SK-N-SH treated with all-trans-retinoic acid at 6 μM for 48 hours (cell line): ENCODE data around the gene AHSP.

ENCODE experiments used
- ATAC-seq: fragments of 200-7000 bp; cut with Tn5 transposase; 3 replicates; pipeline ENCODE4 v1.9.1; 2020; ENCODE audit warnings: mild to moderate bottlenecking, moderate library complexity
- ARNTL ChIP-seq: fragments of 450-650 bp; formaldehyde crosslinking; IDR thresholded peaks from 2 replicates; pipeline ENCODE4 v1.5.0; 2020; ENCODE audit warnings: low read depth, mild to moderate bottlenecking, moderate library complexity, borderline replicate concordance
- BACH2 ChIP-seq: fragments of 250-450 bp; sonication (Bioruptor Pico); IDR thresholded peaks from 2 replicates; pipeline ENCODE4 v1.9.0; 2021; ENCODE audit warnings: mild to moderate bottlenecking, borderline replicate concordance
- CREB5 ChIP-seq: fragments of 250-450 bp; sonication (Bioruptor Pico); IDR thresholded peaks from 2 replicates; pipeline ENCODE4 v1.5.1; 2020; ENCODE audit warnings: low read depth, mild to moderate bottlenecking, moderate library complexity
- CSDC2 ChIP-seq: fragments of 250-450 bp; sonication (Bioruptor Pico); IDR thresholded peaks from 2 replicates; pipeline ENCODE4 v1.5.0; 2020; ENCODE audit warnings: mild to moderate bottlenecking, moderate library complexity
- ESRRG ChIP-seq: fragments of 250-450 bp; sonication (Bioruptor Pico); IDR thresholded peaks from 2 replicates; pipeline ENCODE4 v1.6.1; 2021; ENCODE audit warnings: mild to moderate bottlenecking
- GLIS3 ChIP-seq: fragments of 250-450 bp; sonication (Bioruptor Pico); IDR thresholded peaks from 2 replicates; pipeline ENCODE4 v1.5.0; 2020; ENCODE audit warnings: mild to moderate bottlenecking, moderate library complexity
- ISL1 ChIP-seq: fragments of 250-450 bp; sonication (Bioruptor Pico); IDR thresholded peaks from 2 replicates; pipeline ENCODE4 v2.1.2; 2022; ENCODE audit warnings: mild to moderate bottlenecking, moderate library complexity
- OSR1 ChIP-seq: fragments of 250-450 bp; sonication (Bioruptor Pico); IDR thresholded peaks from 2 replicates; pipeline ENCODE4 v1.8.0; 2022; ENCODE audit warnings: moderate library complexity, mild to moderate bottlenecking, inconsistent platforms
- PATZ1 ChIP-seq: fragments of 250-450 bp; sonication (Bioruptor Pico); IDR thresholded peaks from 2 replicates; pipeline ENCODE4 v1.8.0; 2020; ENCODE audit warnings: mild to moderate bottlenecking, moderate library complexity, borderline replicate concordance
- RARB ChIP-seq: fragments of 250-450 bp; sonication (Bioruptor Pico); IDR thresholded peaks from 2 replicates; pipeline ENCODE4 v1.8.0; 2021; ENCODE audit warnings: mild to moderate bottlenecking, moderate library complexity
- SNAI2 ChIP-seq: fragments of 250-450 bp; sonication (Bioruptor Pico); IDR thresholded peaks from 2 replicates; pipeline ENCODE4 v1.5.0; 2020; ENCODE audit warnings: mild to moderate bottlenecking, moderate library complexity
- TCF4 ChIP-seq: fragments of 250-450 bp; sonication (Bioruptor Pico); IDR thresholded peaks from 2 replicates; pipeline ENCODE4 v1.8.0; 2021; ENCODE audit warnings: mild to moderate bottlenecking, moderate library complexity, borderline replicate concordance
- TOX ChIP-seq: fragments of 250-450 bp; sonication (Bioruptor Pico); IDR thresholded peaks from 2 replicates; pipeline ENCODE4 v1.8.0; 2021; ENCODE audit warnings: mild to moderate bottlenecking, moderate library complexity, borderline replicate concordance
- ZC3H10 ChIP-seq: fragments of 250-450 bp; sonication (Bioruptor Pico); IDR thresholded peaks from 2 replicates; pipeline ENCODE4 v1.5.1; 2021; ENCODE audit warnings: mild to moderate bottlenecking, moderate library complexity
- ZFP3 ChIP-seq: fragments of 250-450 bp; sonication (Bioruptor Pico); IDR thresholded peaks from 2 replicates; pipeline ENCODE4 v1.5.0; 2020; ENCODE audit warnings: mild to moderate bottlenecking, moderate library complexity
- ZFP30 ChIP-seq: fragments of 450-650 bp; formaldehyde crosslinking; IDR thresholded peaks from 2 replicates; pipeline ENCODE4 v1.5.0; 2022; ENCODE audit warnings: mild to moderate bottlenecking, moderate library complexity
- ZNF565 ChIP-seq: fragments of 450-650 bp; formaldehyde crosslinking; conservative IDR thresholded peaks from 2 replicates; pipeline ENCODE4 v1.5.0; 2020; ENCODE audit warnings: low read depth, mild to moderate bottlenecking, moderate library complexity
- ZNF70 ChIP-seq: fragments of 450-650 bp; formaldehyde crosslinking; IDR thresholded peaks from 2 replicates; pipeline ENCODE4 v1.5.0; 2020; ENCODE audit warnings: mild to moderate bottlenecking, moderate library complexity
- ZNF8 ChIP-seq: fragments of 450-650 bp; formaldehyde crosslinking; IDR thresholded peaks from 2 replicates; pipeline ENCODE4 v1.5.0; 2020; ENCODE audit warnings: mild to moderate bottlenecking, moderate library complexity
- TF ChIP-seq, protein P1 (sequence below): fragments of 250-450 bp; sonication (Bioruptor Pico); IDR thresholded peaks from 2 replicates; pipeline ENCODE4 v1.5.1; 2021; ENCODE audit warnings: mild to moderate bottlenecking, moderate library complexity
- TF ChIP-seq, protein P2 (sequence below): fragments of 250-450 bp; sonication (Bioruptor Pico); IDR thresholded peaks from 2 replicates; pipeline ENCODE4 v1.8.0; 2021; ENCODE audit warnings: low read depth, mild to moderate bottlenecking, moderate library complexity, borderline replicate concordance
- TF ChIP-seq, protein P3 (sequence below): fragments of 250-450 bp; sonication (Bioruptor Pico); IDR thresholded peaks from 2 replicates; pipeline ENCODE4 v1.5.0; 2020; ENCODE audit warnings: mild to moderate bottlenecking, moderate library complexity

Gene AHSP

GRCh38 chr16:31513884-31514283 is 13.8 kb upstream of the AHSP start:
- no peak for TF ChIP-seq OSR1
- no peak for ATAC-seq

GRCh38 chr16:31517800-31518402 is 9.8 kb upstream of the AHSP start:
- ATAC-seq: no peak
- TF ChIP-seq, protein P1, sequence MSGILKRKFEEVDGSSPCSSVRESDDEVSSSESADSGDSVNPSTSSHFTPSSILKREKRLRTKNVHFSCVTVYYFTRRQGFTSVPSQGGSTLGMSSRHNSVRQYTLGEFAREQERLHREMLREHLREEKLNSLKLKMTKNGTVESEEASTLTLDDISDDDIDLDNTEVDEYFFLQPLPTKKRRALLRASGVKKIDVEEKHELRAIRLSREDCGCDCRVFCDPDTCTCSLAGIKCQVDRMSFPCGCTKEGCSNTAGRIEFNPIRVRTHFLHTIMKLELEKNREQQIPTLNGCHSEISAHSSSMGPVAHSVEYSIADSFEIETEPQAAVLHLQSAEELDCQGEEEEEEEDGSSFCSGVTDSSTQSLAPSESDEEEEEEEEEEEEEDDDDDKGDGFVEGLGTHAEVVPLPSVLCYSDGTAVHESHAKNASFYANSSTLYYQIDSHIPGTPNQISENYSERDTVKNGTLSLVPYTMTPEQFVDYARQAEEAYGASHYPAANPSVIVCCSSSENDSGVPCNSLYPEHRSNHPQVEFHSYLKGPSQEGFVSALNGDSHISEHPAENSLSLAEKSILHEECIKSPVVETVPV: no peak
- no peak for TF ChIP-seq ZNF565 (CRISPR knock-in tag)
- no peak for TF ChIP-seq PATZ1 (CRISPR knock-in tag)
- no peak for TF ChIP-seq ZC3H10 (CRISPR knock-in tag)
- no peak for TF ChIP-seq ISL1

- no peak for ATAC-seq
- TF ChIP-seq SNAI2 (CRISPR knock-in tag) (no peak), CREB5 (no peak), ISL1 (no peak), CSDC2 (no peak), ESRRG (CRISPR knock-in tag) (no peak), ZFP30 (CRISPR knock-in tag) (no peak)
- TF ChIP-seq, protein P2, sequence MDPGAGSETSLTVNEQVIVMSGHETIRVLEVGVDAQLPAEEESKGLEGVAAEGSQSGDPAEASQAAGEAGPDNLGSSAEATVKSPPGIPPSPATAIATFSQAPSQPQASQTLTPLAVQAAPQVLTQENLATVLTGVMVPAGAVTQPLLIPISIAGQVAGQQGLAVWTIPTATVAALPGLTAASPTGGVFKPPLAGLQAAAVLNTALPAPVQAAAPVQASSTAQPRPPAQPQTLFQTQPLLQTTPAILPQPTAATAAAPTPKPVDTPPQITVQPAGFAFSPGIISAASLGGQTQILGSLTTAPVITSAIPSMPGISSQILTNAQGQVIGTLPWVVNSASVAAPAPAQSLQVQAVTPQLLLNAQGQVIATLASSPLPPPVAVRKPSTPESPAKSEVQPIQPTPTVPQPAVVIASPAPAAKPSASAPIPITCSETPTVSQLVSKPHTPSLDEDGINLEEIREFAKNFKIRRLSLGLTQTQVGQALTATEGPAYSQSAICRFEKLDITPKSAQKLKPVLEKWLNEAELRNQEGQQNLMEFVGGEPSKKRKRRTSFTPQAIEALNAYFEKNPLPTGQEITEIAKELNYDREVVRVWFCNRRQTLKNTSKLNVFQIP (CRISPR knock-in tag): no peak
Observed at GRCh38 chr16:31519759-31520431, 7.8 kb upstream of the AHSP start.

DNA sequence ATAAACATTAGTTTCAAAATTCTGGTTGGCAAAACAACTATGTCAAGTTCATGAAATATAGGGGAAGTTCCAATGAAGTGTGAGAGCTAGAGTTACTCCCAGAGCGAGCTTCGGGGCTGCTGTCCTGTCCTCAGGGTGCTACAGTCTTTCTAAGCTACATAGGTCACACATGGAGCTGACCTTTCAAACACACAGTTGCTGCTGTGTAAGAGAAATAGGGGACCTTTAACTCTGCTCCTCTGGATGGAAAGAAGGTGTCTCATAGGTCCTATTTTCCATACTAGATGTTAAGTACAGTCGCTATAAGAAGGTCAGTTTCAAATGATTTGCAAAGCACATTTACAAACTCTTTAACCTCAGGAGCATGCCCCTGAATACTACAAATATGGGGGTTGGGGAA is 6.3 kb upstream of the AHSP start:
- ATAC-seq: no peak
- TF ChIP-seq ZNF70 (CRISPR knock-in tag) (no peak), GLIS3 (CRISPR knock-in tag) (no peak)

GRCh38 chr16:31522071-31522470 is 5.6 kb upstream of the AHSP start:
- ATAC-seq: no peak
- TF ChIP-seq CREB5: no peak
- TF ChIP-seq TCF4 (CRISPR knock-in tag): no peak
- no peak for TF ChIP-seq ZFP3 (CRISPR knock-in tag)
- TF ChIP-seq RARB: no peak
- TF ChIP-seq SNAI2 (CRISPR knock-in tag): no peak
- TF ChIP-seq, protein P3, sequence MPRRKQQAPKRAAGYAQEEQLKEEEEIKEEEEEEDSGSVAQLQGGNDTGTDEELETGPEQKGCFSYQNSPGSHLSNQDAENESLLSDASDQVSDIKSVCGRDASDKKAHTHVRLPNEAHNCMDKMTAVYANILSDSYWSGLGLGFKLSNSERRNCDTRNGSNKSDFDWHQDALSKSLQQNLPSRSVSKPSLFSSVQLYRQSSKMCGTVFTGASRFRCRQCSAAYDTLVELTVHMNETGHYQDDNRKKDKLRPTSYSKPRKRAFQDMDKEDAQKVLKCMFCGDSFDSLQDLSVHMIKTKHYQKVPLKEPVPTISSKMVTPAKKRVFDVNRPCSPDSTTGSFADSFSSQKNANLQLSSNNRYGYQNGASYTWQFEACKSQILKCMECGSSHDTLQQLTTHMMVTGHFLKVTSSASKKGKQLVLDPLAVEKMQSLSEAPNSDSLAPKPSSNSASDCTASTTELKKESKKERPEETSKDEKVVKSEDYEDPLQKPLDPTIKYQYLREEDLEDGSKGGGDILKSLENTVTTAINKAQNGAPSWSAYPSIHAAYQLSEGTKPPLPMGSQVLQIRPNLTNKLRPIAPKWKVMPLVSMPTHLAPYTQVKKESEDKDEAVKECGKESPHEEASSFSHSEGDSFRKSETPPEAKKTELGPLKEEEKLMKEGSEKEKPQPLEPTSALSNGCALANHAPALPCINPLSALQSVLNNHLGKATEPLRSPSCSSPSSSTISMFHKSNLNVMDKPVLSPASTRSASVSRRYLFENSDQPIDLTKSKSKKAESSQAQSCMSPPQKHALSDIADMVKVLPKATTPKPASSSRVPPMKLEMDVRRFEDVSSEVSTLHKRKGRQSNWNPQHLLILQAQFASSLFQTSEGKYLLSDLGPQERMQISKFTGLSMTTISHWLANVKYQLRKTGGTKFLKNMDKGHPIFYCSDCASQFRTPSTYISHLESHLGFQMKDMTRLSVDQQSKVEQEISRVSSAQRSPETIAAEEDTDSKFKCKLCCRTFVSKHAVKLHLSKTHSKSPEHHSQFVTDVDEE (CRISPR knock-in tag): no peak
- TF ChIP-seq ARNTL (CRISPR knock-in tag): no peak
- TF ChIP-seq ESRRG (CRISPR knock-in tag): no peak
- TF ChIP-seq ZC3H10 (CRISPR knock-in tag): no peak
- TF ChIP-seq, protein P1: no peak
- TF ChIP-seq TOX: no peak
- no peak for TF ChIP-seq OSR1
- no peak for TF ChIP-seq ZNF8 (CRISPR knock-in tag)
- TF ChIP-seq ISL1: no peak
- no peak for TF ChIP-seq BACH2
